H1 (cell line): ENCODE results near the gene RIPOR3. TPM values are rescaled to one million over a fixed set of nuclear protein-coding genes. Genes with fewer than 3 reads are reported as not detected.

ENCODE experiments used
- CTCF ChIA-PET: fragments of 300-600 bp; sonication (Branson Sonifier 250); formaldehyde crosslinking; loops from one replicate; lab custom pipeline; 2021; ENCODE audit not compliant: partially characterized antibody; lab: Charles Lee
- POLR2A ChIA-PET: fragments of 300-600 bp; sonication (Branson Sonifier 250); formaldehyde crosslinking; loops from one replicate; lab custom pipeline; 2021; ENCODE audit warnings: inconsistent platforms; ENCODE audit not compliant: partially characterized antibody; lab: Charles Lee
- DNase-seq, 2 experiments: peaks; one replicate each; pipeline versions ENCODE4 v3.0.0 to v3.0.0-alpha.2; 2010 to 2022; ENCODE audit warnings: low spot score in 2 of 2, low read depth in 1 of 2, mixed read lengths in 1 of 2
- FAIRE-seq: peaks from 2 replicates; lab custom pipeline; 2011; peaks lifted over from hg19 to GRCh38; lab: Jason Lieb, UNC
- H2AFZ ChIP-seq: 2 replicates; pipeline ENCODE4 v1.8.1; 2012; ENCODE audit warnings: low read length, inconsistent platforms
- H2AK5ac ChIP-seq: 2 replicates; pipeline ENCODE4 v1.6.1; 2013; ENCODE audit warnings: low read depth, low read length
- H2BK120ac ChIP-seq: replicated peaks from 2 replicates; pipeline ENCODE3; 2013; ENCODE audit warnings: low read depth, low read length, inconsistent platforms
- H2BK12ac ChIP-seq: 2 replicates; pipeline ENCODE4 v1.6.1; 2013; ENCODE audit warnings: low read depth, low read length
- H2BK15ac ChIP-seq: 2 replicates; pipeline ENCODE4 v1.6.1; 2013; ENCODE audit warnings: low read length
- H2BK20ac ChIP-seq: 2 replicates; pipeline ENCODE4 v1.6.1; 2013; ENCODE audit warnings: low read length
- H2BK5ac ChIP-seq: 2 replicates; pipeline ENCODE4 v1.6.1; 2013; ENCODE audit warnings: low read depth, low read length
- H3K14ac ChIP-seq: 2 replicates; pipeline ENCODE4 v1.6.1; 2013; ENCODE audit warnings: inconsistent platforms; ENCODE audit not compliant: insufficient read length
- H3K18ac ChIP-seq: 2 replicates; pipeline ENCODE4 v1.6.1; 2013; ENCODE audit warnings: low read length; ENCODE audit errors: extremely low read depth
- H3K23ac ChIP-seq: 2 replicates; pipeline ENCODE4 v1.6.1; 2013; ENCODE audit warnings: inconsistent platforms; ENCODE audit not compliant: insufficient read length
- H3K23me2 ChIP-seq: 2 replicates; pipeline ENCODE4 v1.6.1; 2013; ENCODE audit warnings: low read depth, low read length
- H3K27ac ChIP-seq: 2 replicates; pipeline ENCODE4 v1.6.1; 2011; ENCODE audit warnings: low read depth, low read length, inconsistent platforms
- H3K27me3 ChIP-seq, 4 experiments: replicated peaks in 1 of 4; 1 replicate in 1 of 4; 2 replicates in 3 of 4; pipeline versions ENCODE4 v1.6.1 to v1.8.1; 2011 to 2013; ENCODE audit warnings: low read length in 3 of 4, mild to moderate bottlenecking in 3 of 4, inconsistent platforms in 2 of 4, mixed read lengths in 2 of 4, moderate library complexity in 1 of 4; ENCODE audit not compliant: control insufficient read depth in 3 of 4, insufficient read depth in 3 of 4; ENCODE audit errors: extremely low read depth in 1 of 4
- H3K36me3 ChIP-seq, 4 experiments: 2 replicates each; pipeline versions ENCODE4 v1.6.1 to v1.8.1; 2011 to 2013; ENCODE audit warnings: mild to moderate bottlenecking in 4 of 4, low read length in 3 of 4, moderate library complexity in 2 of 4, control low read depth in 1 of 4, inconsistent platforms in 1 of 4; ENCODE audit not compliant: insufficient read depth in 4 of 4, control insufficient read depth in 2 of 4
- H3K4ac ChIP-seq: replicated peaks from 2 replicates; pipeline ENCODE3; 2013; ENCODE audit warnings: low read length, low read depth, mixed read lengths, inconsistent platforms; ENCODE audit not compliant: insufficient read length
- H3K4me1 ChIP-seq, 4 experiments: replicated peaks in 1 of 4; 1 replicate in 1 of 4; 2 replicates in 3 of 4; pipeline versions ENCODE4 v1.6.1 to v1.8.1; 2011 to 2013; ENCODE audit warnings: low read length in 3 of 4, inconsistent platforms in 2 of 4, mixed read lengths in 1 of 4; ENCODE audit not compliant: insufficient read depth in 4 of 4, control insufficient read depth in 3 of 4
- H3K4me2 ChIP-seq, 2 experiments: 2 replicates each; pipeline versions ENCODE4 v1.6.1 to v1.8.1; 2011 to 2013; ENCODE audit warnings: low read depth in 2 of 2, low read length in 2 of 2, control low read depth in 1 of 2, inconsistent platforms in 1 of 2, mild to moderate bottlenecking in 1 of 2; ENCODE audit not compliant: insufficient read depth in 1 of 2
- H3K4me3 ChIP-seq, 4 experiments: fragments of 200-600, 300-600 bp in 1 of 4; sonication (generic), shearing (Covaris generic), sonication (Bioruptor Twin) in 1 of 4; 2 replicates each; pipeline versions ENCODE4 v1.5.1 to v1.8.1; 2011 to 2016; ENCODE audit warnings: low read length in 4 of 4, low read depth in 3 of 4, control low read depth in 2 of 4, inconsistent platforms in 2 of 4, mild to moderate bottlenecking in 2 of 4, mixed read lengths in 1 of 4, moderate library complexity in 1 of 4; ENCODE audit not compliant: insufficient read depth in 2 of 4; ENCODE audit errors: extremely low read depth in 1 of 4
- H3K56ac ChIP-seq: replicated peaks from 2 replicates; pipeline ENCODE3; 2013; ENCODE audit warnings: low read depth, mild to moderate bottlenecking, mixed read lengths, low read length, inconsistent platforms; ENCODE audit not compliant: insufficient read length
- H3K79me1 ChIP-seq: 2 replicates; pipeline ENCODE4 v1.6.1; 2013; ENCODE audit warnings: low read depth, low read length, control low read depth
- H3K79me2 ChIP-seq, 2 experiments: 2 replicates each; pipeline versions ENCODE4 v1.6.1 to v1.8.1; 2012 to 2013; ENCODE audit warnings: low read length in 2 of 2, mild to moderate bottlenecking in 2 of 2, inconsistent platforms in 1 of 2; ENCODE audit not compliant: insufficient read depth in 2 of 2, control insufficient read depth in 1 of 2
- H3K9ac ChIP-seq, 4 experiments: replicated peaks in 1 of 4; 1 replicate in 1 of 4; 2 replicates in 3 of 4; pipeline versions ENCODE4 v1.6.1 to v1.8.1; 2011 to 2013; ENCODE audit warnings: low read depth in 3 of 4, low read length in 3 of 4, control low read depth in 2 of 4, mild to moderate bottlenecking in 2 of 4, moderate library complexity in 2 of 4, inconsistent platforms in 1 of 4; ENCODE audit errors: extremely low read depth in 1 of 4
- H3K9me3 ChIP-seq, 2 experiments: 2 replicates each; pipeline versions ENCODE4 v1.6.1 to v1.8.1; 2012 to 2013; ENCODE audit warnings: mild to moderate bottlenecking in 2 of 2, moderate library complexity in 2 of 2, control low read depth in 1 of 2, inconsistent platforms in 1 of 2, low read depth in 1 of 2, low read length in 1 of 2, mixed read lengths in 1 of 2; ENCODE audit not compliant: insufficient read depth in 2 of 2
- H4K20me1 ChIP-seq, 2 experiments: replicated peaks in 1 of 2; 2 replicates each; pipeline versions ENCODE3 to v1.8.1; 2011 to 2013; ENCODE audit warnings: inconsistent platforms in 2 of 2, low read length in 2 of 2, mild to moderate bottlenecking in 1 of 2; ENCODE audit not compliant: insufficient read depth in 2 of 2, control insufficient read depth in 1 of 2
- H4K5ac ChIP-seq: 2 replicates; pipeline ENCODE4 v1.6.1; 2013; ENCODE audit warnings: low read length, low read depth, mixed read lengths, inconsistent platforms; ENCODE audit not compliant: insufficient read length
- H4K8ac ChIP-seq: 2 replicates; pipeline ENCODE4 v1.8.0; 2013; ENCODE audit warnings: mild to moderate bottlenecking, moderate library complexity, low read length, inconsistent platforms; ENCODE audit not compliant: insufficient read depth; ENCODE audit errors: extremely low read depth
- H4K91ac ChIP-seq: replicated peaks from 2 replicates; pipeline ENCODE3; 2013; ENCODE audit warnings: low read length, mixed read lengths, inconsistent platforms; ENCODE audit not compliant: insufficient read length
- MAFK ChIP-seq: IDR thresholded peaks from 2 replicates; pipeline ENCODE4 v1.6.1; 2012; ENCODE audit warnings: low read depth, mild to moderate bottlenecking, improper control_type of control experiment, low read length
- WGBS, 2 experiments: shearing (Covaris generic) in 1 of 2; methylation state at CpG; one replicate each; pipeline versions ENCODE4 v1.1.6 to v1.1.7; 2013 to 2015; ENCODE audit warnings: low lambda C conversion rate in 2 of 2, mixed read lengths in 2 of 2, inconsistent platforms in 1 of 2, low coverage in 1 of 2, missing lambda C conversion rate in 1 of 2; ENCODE audit not compliant: insufficient replicate concordance in 2 of 2, insufficient coverage in 1 of 2, insufficient read length in 1 of 2; ENCODE audit errors: extremely low coverage in 1 of 2, missing lambda C conversion rate in 1 of 2; 5-methylcytosine and 5-hydroxymethylcytosine counted together
- polyA plus RNA-seq, 7 experiments: library from polyadenylated mRNA; depleted of rRNA in 3 of 7; stranded (reverse) in 5 of 7; unstranded in 2 of 7; fragments of >200 nt in 5 of 7; fragments of 200-250 nt in 2 of 7; gene quantifications; 1 replicate in 5 of 7; 2 replicates in 1 of 7; 4 replicates in 1 of 7; pipeline versions ENCODE4 v1.2.1 to v1.2.3, GENCODE V29; 2011 to 2013; ENCODE audit warnings: missing spikeins in 2 of 7, mixed read lengths in 2 of 7
- total RNA-seq: library from RNA; stranded (reverse); fragmentation: NEBNext Ultra II Directional; extraction: Animal tissue kit (Norgen Biotek cat#: 25700); gene quantifications from 2 replicates; pipeline ENCODE4 v1.2.1, GENCODE V29; 2021

Gene RIPOR3
- total and polyA plus RNA-seq, 2 of the 8 experiments (the other 6 are each of a cell fraction or from before 2014, with no cell fraction given) = 3.6 to 4.5 TPM

DNA sequence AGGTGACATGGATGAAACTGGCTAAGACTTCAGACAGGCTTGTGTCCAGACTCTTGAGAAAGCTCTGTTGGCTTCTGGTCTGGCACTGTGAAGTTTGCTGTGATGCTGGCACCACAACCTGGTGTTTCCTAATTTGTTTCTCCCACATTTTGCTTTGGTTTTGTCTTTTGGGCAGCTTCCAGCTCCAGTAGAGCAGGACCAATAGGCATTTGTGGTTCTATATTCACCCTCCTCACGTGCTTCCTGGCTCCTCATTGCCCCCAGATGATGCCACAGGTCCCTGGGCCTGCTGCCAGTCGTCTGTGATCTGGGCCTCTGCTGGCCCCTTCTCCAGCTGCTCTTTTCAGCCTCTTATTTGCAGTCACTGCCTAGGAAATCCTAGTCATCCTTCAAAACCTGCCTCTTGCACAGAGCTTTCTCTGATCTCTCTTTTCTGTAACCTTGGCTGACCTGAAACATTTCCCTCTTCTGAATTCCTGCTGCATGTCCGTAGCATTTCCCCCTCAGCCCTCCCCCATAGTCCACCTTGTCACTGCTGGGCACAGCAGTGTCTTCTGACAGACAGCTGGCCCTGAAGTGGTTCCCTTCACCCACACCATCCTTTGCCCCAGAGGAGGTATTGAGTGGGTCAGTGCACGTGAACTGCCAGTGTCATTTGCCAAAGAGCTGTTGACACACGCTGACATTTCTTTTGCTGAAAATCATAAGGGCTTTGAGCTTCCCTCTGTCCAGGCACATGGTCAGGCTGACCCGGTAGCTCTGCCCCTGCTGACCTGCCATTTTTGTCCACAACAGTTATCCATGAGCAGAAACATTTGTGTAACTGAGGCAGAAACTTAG is 118.2 kb downstream of the RIPOR3 start:
- no peak overlapping the region for H4K5ac ChIP-seq
- no peak overlapping the region for H3K4me2 ChIP-seq
- H2BK5ac ChIP-seq = no peak overlapping the region
- ChIA-PET CTCF (interaction anchor here (0.6 to 5.9 kb wide), 23 partner anchors 11 to 663 kb away, joined by 3 to 60 read pairs (median 4); no protein-coding TSS in a partner anchor), POLR2A (no interaction called here)
- peaks cover 3 to 7% of the 10 kb centered on the region in 2 experiments for H4K20me1 ChIP-seq
- no peak overlapping the region for H3K23ac ChIP-seq
- WGBS, 2 experiments = 83% methylated on average over 6 of the region's 6 CpGs; no CpG with 5 or more reads in 1 of the 2 experiments
- no peak for FAIRE-seq
- no peaks in the 10 kb centered on the region for H3K9me3 ChIP-seq
- H3K56ac ChIP-seq = no peak overlapping the region
- no peak overlapping the region for H2BK12ac ChIP-seq
- DNase-seq = no peak
- no peak overlapping the region for H3K18ac ChIP-seq
- H2AFZ ChIP-seq = no peak overlapping the region
- no peak for TF ChIP-seq MAFK
- H2BK120ac ChIP-seq = no peak overlapping the region
- H3K27me3 ChIP-seq = no peaks in the 10 kb centered on the region
- no peak overlapping the region for H4K8ac ChIP-seq
- H3K36me3 ChIP-seq = peaks cover 7 to 20% (median 8%) of the 10 kb centered on the region in 4 experiments; a peak in 7 of 8 replicates
- no peaks in the 10 kb centered on the region for H3K4me1 ChIP-seq
- no peaks in the 10 kb centered on the region for H3K79me2 ChIP-seq
- H3K4me3 ChIP-seq = no peak overlapping the region
- H3K27ac ChIP-seq = no peak overlapping the region
- no peak overlapping the region for H4K91ac ChIP-seq
- no peak overlapping the region for H3K14ac ChIP-seq
- no peak overlapping the region for H2BK20ac ChIP-seq
- H2BK15ac ChIP-seq = no peak overlapping the region
- H2AK5ac ChIP-seq = no peak overlapping the region
- H3K23me2 ChIP-seq = no peaks in the 10 kb centered on the region
- no peak overlapping the region for H3K9ac ChIP-seq
- H3K79me1 ChIP-seq = peaks cover 4% of the 10 kb centered on the region; the same call in 1 of the 2 replicates
- H3K4ac ChIP-seq = no peak overlapping the region
